ENCODE measurements around the gene CGB8.
"Not testable (repeated sequence)": the region's sequence is repeated elsewhere in the genome, so short reads cannot be mapped to it uniquely, and the experiment has no call there.

Gene CGB8

GRCh38 chr19:49064768-49065611 is 16.1 kb upstream of the CGB8 start, which contains the start of gene NTF4:
Gene NTF4 (minus strand): TSS chr19:49064818. CDS start chr19:49061997, 2,821 bp downstream.
- peak; percentile 79 for DNase-seq (ENCODE audit: low spot score)

GRCh38 chr19:49064029-49064629 is 15.2 kb upstream of the CGB8 start:
- DNase-seq (ENCODE audit: low spot score), result no peak

- no peak for DNase-seq (ENCODE audit: low spot score)
Measured at GRCh38 chr19:49061445-49061844, 12.5 kb upstream of the CGB8 start.

- DNase-seq (ENCODE audit: low spot score), result no peak
Measured at GRCh38 chr19:49061000-49061399, 12.1 kb upstream of the CGB8 start.

- DNase-seq (ENCODE audit: low spot score), result no peak
Measured at GRCh38 chr19:49059053-49059452, 10.1 kb upstream of the CGB8 start.

GRCh38 chr19:49058562-49058961 is 9.7 kb upstream of the CGB8 start:
- DNase-seq (ENCODE audit: low spot score), result no peak

GRCh38 chr19:49057636-49058234 is 8.8 kb upstream of the CGB8 start, which contains the start of gene CGB7:
Gene CGB7 (minus strand): TSS chr19:49057749. CDS start chr19:49055375, 2,374 bp downstream.
- peak; percentile 89 for DNase-seq (ENCODE audit: low spot score)

- not testable (repeated sequence) for DNase-seq (ENCODE audit: low spot score)
Measured at GRCh38 chr19:49056902-49057596, 8.1 kb upstream of the CGB8 start.

GRCh38 chr19:49056101-49056901 is 7.4 kb upstream of the CGB8 start:
- peak; percentile 96 for DNase-seq (ENCODE audit: low spot score)

GRCh38 chr19:49050376-49051033 is 1.6 kb upstream of the CGB8 start:
- DNase-seq (ENCODE audit: low spot score), result not testable (repeated sequence)

- not testable (repeated sequence) for DNase-seq (ENCODE audit: low spot score)
Measured at GRCh38 chr19:49049834-49050233, 923 bp upstream of the CGB8 start.

- DNase-seq (ENCODE audit: low spot score), result not testable (repeated sequence)
Measured at GRCh38 chr19:49043548-49043947, 5.4 kb downstream of the CGB8 start, which contains the start of gene CGB5. Gene CGB5 (plus strand): TSS chr19:49043848. CDS start chr19:49044210, 362 bp downstream.

- not testable (repeated sequence) for DNase-seq (ENCODE audit: low spot score)
Measured at GRCh38 chr19:49042666-49043065, 6.2 kb downstream of the CGB8 start.

- no peak for DNase-seq (ENCODE audit: low spot score)
Measured at GRCh38 chr19:49042177-49042576, 6.7 kb downstream of the CGB8 start.

- not testable (repeated sequence) for DNase-seq (ENCODE audit: low spot score)
Measured at GRCh38 chr19:49039736-49040135, 9.2 kb downstream of the CGB8 start.

- DNase-seq (ENCODE audit: low spot score), result not testable (repeated sequence)
Measured at GRCh38 chr19:49038557-49039276, 10.2 kb downstream of the CGB8 start.

GRCh38 chr19:49038111-49038510 is 10.8 kb downstream of the CGB8 start:
- DNase-seq (ENCODE audit: low spot score), result not testable (repeated sequence)

- DNase-seq (ENCODE audit: low spot score), result not testable (repeated sequence)
Measured at GRCh38 chr19:49036815-49037214, 12.1 kb downstream of the CGB8 start, which contains the start of gene CGB1. Gene CGB1 (minus strand): TSS chr19:49036895. CDS start chr19:49036711, 184 bp downstream.

GRCh38 chr19:49031642-49032301 is 17.1 kb downstream of the CGB8 start, which contains the start of gene CGB2:
Gene CGB2 (plus strand): TSS chr19:49031890. CDS start chr19:49032096, 206 bp downstream.
- peak; percentile 45 for DNase-seq (ENCODE audit: low spot score)
